SK-N-SH treated with all-trans-retinoic acid at 6 μM for 48 hours (cell line): Measurements from ENCODE around the gene MBD5.

Source experiments
- CREB5 ChIP-seq: fragments of 250-450 bp; sonication (Bioruptor Pico); IDR thresholded peaks from 2 replicates; pipeline ENCODE4 v1.5.1; 2020; ENCODE audit warnings: low read depth, mild to moderate bottlenecking, moderate library complexity
- CSDC2 ChIP-seq: fragments of 250-450 bp; sonication (Bioruptor Pico); IDR thresholded peaks from 2 replicates; pipeline ENCODE4 v1.5.0; 2020; ENCODE audit warnings: mild to moderate bottlenecking, moderate library complexity
- ESRRG ChIP-seq: fragments of 250-450 bp; sonication (Bioruptor Pico); IDR thresholded peaks from 2 replicates; pipeline ENCODE4 v1.6.1; 2021; ENCODE audit warnings: mild to moderate bottlenecking
- ISL1 ChIP-seq: fragments of 250-450 bp; sonication (Bioruptor Pico); IDR thresholded peaks from 2 replicates; pipeline ENCODE4 v2.1.2; 2022; ENCODE audit warnings: mild to moderate bottlenecking, moderate library complexity
- PPARA ChIP-seq: fragments of 250-450 bp; sonication (Bioruptor Pico); IDR thresholded peaks from 2 replicates; pipeline ENCODE4 v1.5.0; 2020; ENCODE audit warnings: mild to moderate bottlenecking, borderline replicate concordance
- SNAI2 ChIP-seq: fragments of 250-450 bp; sonication (Bioruptor Pico); IDR thresholded peaks from 2 replicates; pipeline ENCODE4 v1.5.0; 2020; ENCODE audit warnings: mild to moderate bottlenecking, moderate library complexity
- TOX ChIP-seq: fragments of 250-450 bp; sonication (Bioruptor Pico); IDR thresholded peaks from 2 replicates; pipeline ENCODE4 v1.8.0; 2021; ENCODE audit warnings: mild to moderate bottlenecking, moderate library complexity, borderline replicate concordance
- ZC3H10 ChIP-seq: fragments of 250-450 bp; sonication (Bioruptor Pico); IDR thresholded peaks from 2 replicates; pipeline ENCODE4 v1.5.1; 2021; ENCODE audit warnings: mild to moderate bottlenecking, moderate library complexity
- ZNF8 ChIP-seq: fragments of 450-650 bp; formaldehyde crosslinking; IDR thresholded peaks from 2 replicates; pipeline ENCODE4 v1.5.0; 2020; ENCODE audit warnings: mild to moderate bottlenecking, moderate library complexity
- TF ChIP-seq, protein P1 (sequence below): fragments of 250-450 bp; sonication (Bioruptor Pico); IDR thresholded peaks from 2 replicates; pipeline ENCODE4 v1.5.1; 2021; ENCODE audit warnings: mild to moderate bottlenecking, moderate library complexity
- TF ChIP-seq, protein P2 (sequence below): fragments of 250-450 bp; sonication (Bioruptor Pico); IDR thresholded peaks from 2 replicates; pipeline ENCODE4 v1.8.0; 2020; ENCODE audit warnings: mild to moderate bottlenecking, moderate library complexity, borderline replicate concordance

DNA sequence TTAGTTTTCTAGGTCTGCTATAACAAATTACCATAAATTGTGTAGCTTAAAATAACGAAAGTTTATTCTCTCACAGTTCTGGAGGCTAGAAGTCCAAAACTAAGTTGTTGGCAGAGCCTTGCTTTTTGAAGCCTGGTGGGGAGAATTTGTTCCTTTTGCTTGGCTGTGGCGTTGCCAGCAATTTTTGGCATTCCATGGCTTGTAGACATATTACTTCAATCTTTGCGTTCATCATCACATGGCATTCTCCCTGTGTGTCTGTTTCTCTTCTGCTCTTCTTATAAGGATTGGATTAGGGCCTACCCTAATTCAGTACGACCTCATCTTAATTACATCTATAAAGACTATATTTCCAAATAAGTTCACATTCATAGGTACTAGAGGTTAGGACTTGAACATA lies 217.7 kb downstream of the MBD5 start:
- no peak for TF ChIP-seq CSDC2 (CRISPR knock-in tag)
- TF ChIP-seq ISL1 (CRISPR knock-in tag) = no peak
- TF ChIP-seq SNAI2 (CRISPR knock-in tag) = no peak
- TF ChIP-seq ZNF8 (CRISPR knock-in tag) = no peak
- TF ChIP-seq ESRRG (CRISPR knock-in tag) = no peak
- TF ChIP-seq CREB5 = no peak
- TF ChIP-seq ZC3H10 = no peak
- no peak for TF ChIP-seq TOX (CRISPR knock-in tag)
- TF ChIP-seq PPARA (CRISPR knock-in tag) = no peak
- TF ChIP-seq, protein P1, sequence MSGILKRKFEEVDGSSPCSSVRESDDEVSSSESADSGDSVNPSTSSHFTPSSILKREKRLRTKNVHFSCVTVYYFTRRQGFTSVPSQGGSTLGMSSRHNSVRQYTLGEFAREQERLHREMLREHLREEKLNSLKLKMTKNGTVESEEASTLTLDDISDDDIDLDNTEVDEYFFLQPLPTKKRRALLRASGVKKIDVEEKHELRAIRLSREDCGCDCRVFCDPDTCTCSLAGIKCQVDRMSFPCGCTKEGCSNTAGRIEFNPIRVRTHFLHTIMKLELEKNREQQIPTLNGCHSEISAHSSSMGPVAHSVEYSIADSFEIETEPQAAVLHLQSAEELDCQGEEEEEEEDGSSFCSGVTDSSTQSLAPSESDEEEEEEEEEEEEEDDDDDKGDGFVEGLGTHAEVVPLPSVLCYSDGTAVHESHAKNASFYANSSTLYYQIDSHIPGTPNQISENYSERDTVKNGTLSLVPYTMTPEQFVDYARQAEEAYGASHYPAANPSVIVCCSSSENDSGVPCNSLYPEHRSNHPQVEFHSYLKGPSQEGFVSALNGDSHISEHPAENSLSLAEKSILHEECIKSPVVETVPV (CRISPR knock-in tag) = no peak
- TF ChIP-seq, protein P2, sequence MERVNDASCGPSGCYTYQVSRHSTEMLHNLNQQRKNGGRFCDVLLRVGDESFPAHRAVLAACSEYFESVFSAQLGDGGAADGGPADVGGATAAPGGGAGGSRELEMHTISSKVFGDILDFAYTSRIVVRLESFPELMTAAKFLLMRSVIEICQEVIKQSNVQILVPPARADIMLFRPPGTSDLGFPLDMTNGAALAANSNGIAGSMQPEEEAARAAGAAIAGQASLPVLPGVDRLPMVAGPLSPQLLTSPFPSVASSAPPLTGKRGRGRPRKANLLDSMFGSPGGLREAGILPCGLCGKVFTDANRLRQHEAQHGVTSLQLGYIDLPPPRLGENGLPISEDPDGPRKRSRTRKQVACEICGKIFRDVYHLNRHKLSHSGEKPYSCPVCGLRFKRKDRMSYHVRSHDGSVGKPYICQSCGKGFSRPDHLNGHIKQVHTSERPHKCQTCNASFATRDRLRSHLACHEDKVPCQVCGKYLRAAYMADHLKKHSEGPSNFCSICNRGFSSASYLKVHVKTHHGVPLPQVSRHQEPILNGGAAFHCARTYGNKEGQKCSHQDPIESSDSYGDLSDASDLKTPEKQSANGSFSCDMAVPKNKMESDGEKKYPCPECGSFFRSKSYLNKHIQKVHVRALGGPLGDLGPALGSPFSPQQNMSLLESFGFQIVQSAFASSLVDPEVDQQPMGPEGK (CRISPR knock-in tag) = no peak
